OCI-LY1 (cell line): ENCODE measurements around the gene PDE11A.

ENCODE experiments used
- H2AFZ ChIP-seq: fragments of 200-600 bp; sonication (generic), shearing (Covaris generic); 2 replicates; pipeline ENCODE4 v1.6.0; 2014; ENCODE audit warnings: antibody characterized with exemption, mild to moderate bottlenecking, low read length
- H3F3A ChIP-seq: fragments of 200-600 bp; sonication (generic), shearing (Covaris generic); 2 replicates; pipeline ENCODE4 v1.6.0; 2014; ENCODE audit warnings: mild to moderate bottlenecking, antibody characterized with exemption, low read length, moderate library complexity; ENCODE audit not compliant: insufficient read depth
- H3K27ac ChIP-seq: fragments of 200-600 bp; sonication (generic); 2 replicates; pipeline ENCODE4 v1.5.1; 2014; ENCODE audit warnings: low read length, mixed run types, mild to moderate bottlenecking, low read depth; ENCODE audit not compliant: poor library complexity, severe bottlenecking
- H3K27me3 ChIP-seq: fragments of 200-600 bp; sonication (generic); 2 replicates; pipeline ENCODE4 v1.6.0; 2014; ENCODE audit warnings: antibody characterized with exemption, mild to moderate bottlenecking, low read length, moderate library complexity; ENCODE audit not compliant: insufficient read depth
- H3K36me3 ChIP-seq: fragments of 200-600 bp; sonication (generic); 2 replicates; pipeline ENCODE4 v1.6.1; 2014; ENCODE audit warnings: mild to moderate bottlenecking, antibody characterized with exemption, low read length, moderate library complexity, mixed read lengths; ENCODE audit not compliant: insufficient read depth
- H3K4me1 ChIP-seq: fragments of 200-600 bp; sonication (generic); 2 replicates; pipeline ENCODE4 v1.5.1; 2014; ENCODE audit warnings: mild to moderate bottlenecking, low read length, moderate library complexity; ENCODE audit not compliant: insufficient read depth, severe bottlenecking
- H3K4me2 ChIP-seq: fragments of 200-600 bp; sonication (generic), shearing (Covaris generic); 2 replicates; pipeline ENCODE4 v1.6.1; 2014; ENCODE audit warnings: low read length
- H3K4me3 ChIP-seq: fragments of 200-600 bp; sonication (generic); 2 replicates; pipeline ENCODE4 v1.5.1; 2014; ENCODE audit warnings: low read length, low read depth, mild to moderate bottlenecking, mixed read lengths; ENCODE audit not compliant: poor library complexity, severe bottlenecking
- H3K79me2 ChIP-seq: fragments of 200-600 bp; shearing (Covaris generic); 2 replicates; pipeline ENCODE4 v1.6.1; 2016; ENCODE audit warnings: mixed run types, low read length, mixed read lengths; ENCODE audit not compliant: insufficient read depth
- H3K9ac ChIP-seq: fragments of 200-600 bp; sonication (generic), shearing (Covaris generic); 2 replicates; pipeline ENCODE4 v1.6.1; 2014; ENCODE audit warnings: mild to moderate bottlenecking, low read length, mixed read lengths
- H3K9me2 ChIP-seq: fragments of 200-600 bp; sonication (generic), shearing (Covaris generic); 2 replicates; pipeline ENCODE4 v1.6.1; 2014; ENCODE audit warnings: low read depth, mild to moderate bottlenecking, low read length, mixed read lengths
- H3K9me3 ChIP-seq: fragments of 200-600 bp; shearing (Covaris generic); 2 replicates; pipeline ENCODE4 v1.6.1; 2014; ENCODE audit warnings: low read length, mixed read lengths
- H4K20me1 ChIP-seq: fragments of 200-600 bp; sonication (generic), shearing (Covaris generic); 2 replicates; pipeline ENCODE4 v1.6.0; 2016; ENCODE audit warnings: mild to moderate bottlenecking, low read length; ENCODE audit not compliant: insufficient read depth
- EZH2 ChIP-seq: fragments of 200-600 bp; sonication (generic), shearing (Covaris generic); IDR thresholded peaks from 2 replicates; pipeline ENCODE4 v1.8.0; 2017; ENCODE audit warnings: borderline replicate concordance, mixed run types, mild to moderate bottlenecking, antibody characterized with exemption, low read length, moderate library complexity, mixed read lengths
- TF ChIP-seq, protein P1 (sequence below): fragments of 200-600 bp; sonication (generic), shearing (Covaris generic); IDR thresholded peaks from 2 replicates; pipeline ENCODE4 v1.5.1; 2017; ENCODE audit warnings: mild to moderate bottlenecking, antibody characterized with exemption, low read length, moderate library complexity, mixed read lengths

PDE11A gene

DNA sequence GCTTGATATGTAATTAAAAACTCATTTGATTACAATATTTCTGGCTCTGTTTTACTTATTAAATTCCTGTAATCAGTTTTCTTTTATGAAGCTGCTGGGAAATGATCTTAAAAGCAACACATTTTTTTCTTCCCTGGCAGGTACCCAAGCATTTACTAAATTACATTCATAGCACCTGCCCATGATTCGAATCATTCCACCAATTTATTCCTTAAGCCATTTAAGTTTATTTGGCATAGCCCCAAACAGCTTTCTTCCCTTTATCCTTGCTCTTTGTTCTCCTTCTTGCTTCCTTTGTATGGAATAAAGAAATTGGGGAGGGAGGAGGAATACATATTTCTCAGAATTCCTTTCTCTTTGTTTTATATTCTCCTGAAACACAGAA is 438.7 kb downstream of the PDE11A start:
- peak overlapping the region; percentile 87 for H3K27ac ChIP-seq
- peak overlapping the region; percentile 48 for H3K9ac ChIP-seq
- no peaks in the 10 kb centered on the region for H3K27me3 ChIP-seq
- TF ChIP-seq, protein P1, sequence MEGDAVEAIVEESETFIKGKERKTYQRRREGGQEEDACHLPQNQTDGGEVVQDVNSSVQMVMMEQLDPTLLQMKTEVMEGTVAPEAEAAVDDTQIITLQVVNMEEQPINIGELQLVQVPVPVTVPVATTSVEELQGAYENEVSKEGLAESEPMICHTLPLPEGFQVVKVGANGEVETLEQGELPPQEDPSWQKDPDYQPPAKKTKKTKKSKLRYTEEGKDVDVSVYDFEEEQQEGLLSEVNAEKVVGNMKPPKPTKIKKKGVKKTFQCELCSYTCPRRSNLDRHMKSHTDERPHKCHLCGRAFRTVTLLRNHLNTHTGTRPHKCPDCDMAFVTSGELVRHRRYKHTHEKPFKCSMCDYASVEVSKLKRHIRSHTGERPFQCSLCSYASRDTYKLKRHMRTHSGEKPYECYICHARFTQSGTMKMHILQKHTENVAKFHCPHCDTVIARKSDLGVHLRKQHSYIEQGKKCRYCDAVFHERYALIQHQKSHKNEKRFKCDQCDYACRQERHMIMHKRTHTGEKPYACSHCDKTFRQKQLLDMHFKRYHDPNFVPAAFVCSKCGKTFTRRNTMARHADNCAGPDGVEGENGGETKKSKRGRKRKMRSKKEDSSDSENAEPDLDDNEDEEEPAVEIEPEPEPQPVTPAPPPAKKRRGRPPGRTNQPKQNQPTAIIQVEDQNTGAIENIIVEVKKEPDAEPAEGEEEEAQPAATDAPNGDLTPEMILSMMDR = no peak
- no peak for TF ChIP-seq EZH2
- no peaks in the 10 kb centered on the region for H4K20me1 ChIP-seq
- peaks cover 5% of the 10 kb centered on the region; the same call in 1 of the 2 replicates for H3K9me3 ChIP-seq
- peaks cover 75% of the 10 kb centered on the region for H3K4me1 ChIP-seq
- no peaks in the 10 kb centered on the region for H3K9me2 ChIP-seq
- H3K79me2 ChIP-seq = no peaks in the 10 kb centered on the region
- peak overlapping the region; percentile 50 for H3K4me3 ChIP-seq
- no peaks in the 10 kb centered on the region for H3K36me3 ChIP-seq
- H3F3A ChIP-seq = peaks cover 3% of the 10 kb centered on the region; the same call in 1 of the 2 replicates
- H2AFZ ChIP-seq = no peak overlapping the region
- peak overlapping the region; percentile 64 for H3K4me2 ChIP-seq

DNA sequence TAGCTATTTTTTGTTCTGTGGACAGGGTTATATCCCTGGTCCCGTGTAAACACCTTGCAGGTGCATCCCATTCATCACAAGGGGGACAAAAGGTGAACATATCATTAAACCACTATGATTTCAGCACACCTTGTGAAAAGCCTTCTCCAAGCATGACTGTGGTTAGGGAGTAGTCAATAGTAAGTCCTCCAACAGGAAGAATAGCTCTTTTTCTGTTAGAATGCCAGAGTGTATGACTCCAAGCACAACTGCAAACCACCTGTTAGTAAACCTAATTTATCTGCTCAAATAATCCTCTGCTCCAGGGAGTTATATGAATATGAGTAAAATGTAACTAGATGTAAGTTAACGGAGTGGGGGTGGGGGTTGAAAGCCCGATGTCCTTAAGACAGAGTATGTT is 439.5 kb downstream of the PDE11A start:
- Histone ChIP-seq H3F3A (peaks cover 3% of the 10 kb centered on the region; the same call in 1 of the 2 replicates), H2AFZ (no peak overlapping the region), H3K27me3 (no peaks in the 10 kb centered on the region), H3K9me3 (peaks cover 5% of the 10 kb centered on the region; the same call in 1 of the 2 replicates), H3K79me2 (no peaks in the 10 kb centered on the region), H3K4me2 (peak overlapping the region; percentile 64; the same call in 1 of the 2 replicates), H3K4me3 (no peak overlapping the region), H3K27ac (peak overlapping the region; percentile 87), H3K9me2 (no peaks in the 10 kb centered on the region), H3K9ac (peak overlapping the region; percentile 48), H4K20me1 (no peaks in the 10 kb centered on the region), H3K4me1 (peaks cover 80% of the 10 kb centered on the region), H3K36me3 (no peaks in the 10 kb centered on the region)
- no peak for TF ChIP-seq EZH2
- TF ChIP-seq, protein P1 = no peak

GRCh38 chr2:177631680-177632079 is 440.9 kb downstream of the PDE11A start:
- peaks cover 3% of the 10 kb centered on the region; the same call in 1 of the 2 replicates for H3F3A ChIP-seq
- H3K9me3 ChIP-seq = peaks cover 5% of the 10 kb centered on the region; the same call in 1 of the 2 replicates
- no peaks in the 10 kb centered on the region for H4K20me1 ChIP-seq
- no peaks in the 10 kb centered on the region for H3K27me3 ChIP-seq
- no peak overlapping the region for H3K4me2 ChIP-seq
- H3K79me2 ChIP-seq = no peaks in the 10 kb centered on the region
- no peaks in the 10 kb centered on the region for H3K36me3 ChIP-seq
- H3K4me1 ChIP-seq = peaks cover 73% of the 10 kb centered on the region
- no peaks in the 10 kb centered on the region for H3K9me2 ChIP-seq
- TF ChIP-seq EZH2 = no peak
- TF ChIP-seq, protein P1 = no peak
- peak overlapping the region; percentile 87 for H3K27ac ChIP-seq
- H3K4me3 ChIP-seq = no peak overlapping the region
- no peak overlapping the region for H2AFZ ChIP-seq
- H3K9ac ChIP-seq = no peak overlapping the region
